H9 (cell line): ENCODE data around the gene OR52W1. TPM values are rescaled to one million over a fixed set of nuclear protein-coding genes. Genes with fewer than 3 reads are reported as not detected.

Source experiments
- DNase-seq: peaks from one replicate; pipeline ENCODE4 v3.0.0-alpha.2; 2017
- H2AFZ ChIP-seq: one replicate; pipeline ENCODE4 v1.6.1; 2013; ENCODE audit warnings: mild to moderate bottlenecking, low read length, control low read depth, moderate library complexity
- H2AK5ac ChIP-seq: 2 replicates; pipeline ENCODE4 v1.6.1; 2013; ENCODE audit warnings: low read length, control low read depth, mixed read lengths; ENCODE audit not compliant: insufficient read length
- H2BK120ac ChIP-seq: one replicate; pipeline ENCODE4 v1.6.1; 2013; ENCODE audit warnings: low read depth, mild to moderate bottlenecking, low read length, control low read depth, inconsistent platforms; ENCODE audit not compliant: poor library complexity, severe bottlenecking
- H2BK12ac ChIP-seq: 2 replicates; pipeline ENCODE4 v1.6.1; 2013; ENCODE audit warnings: low read length, control low read depth, mixed read lengths, low read depth; ENCODE audit not compliant: insufficient read length
- H2BK15ac ChIP-seq: 2 replicates; pipeline ENCODE4 v1.6.1; 2013; ENCODE audit warnings: low read depth, low read length, control low read depth
- H2BK20ac ChIP-seq: one replicate; pipeline ENCODE4 v1.6.1; 2013; ENCODE audit warnings: low read depth, mild to moderate bottlenecking, low read length, control low read depth, inconsistent platforms; ENCODE audit not compliant: poor library complexity, severe bottlenecking
- H2BK5ac ChIP-seq: 2 replicates; pipeline ENCODE4 v1.6.1; 2013; ENCODE audit warnings: low read length, control low read depth, mixed read lengths; ENCODE audit not compliant: insufficient read length
- H3K14ac ChIP-seq: 2 replicates; pipeline ENCODE4 v1.6.1; 2013; ENCODE audit warnings: low read length, control low read depth; ENCODE audit not compliant: insufficient read depth
- H3K18ac ChIP-seq: 2 replicates; pipeline ENCODE4 v1.6.1; 2013; ENCODE audit warnings: low read depth, mild to moderate bottlenecking, mixed read lengths, low read length, control low read depth; ENCODE audit not compliant: insufficient read length
- H3K23ac ChIP-seq: 2 replicates; pipeline ENCODE4 v1.6.1; 2013; ENCODE audit warnings: low read length, control low read depth, mixed read lengths, low read depth; ENCODE audit not compliant: insufficient read length
- H3K23me2 ChIP-seq: 2 replicates; pipeline ENCODE4 v1.6.1; 2013; ENCODE audit warnings: low read depth, mild to moderate bottlenecking, mixed read lengths, low read length, control low read depth; ENCODE audit not compliant: insufficient read length, poor library complexity, severe bottlenecking
- H3K27ac ChIP-seq: 2 replicates; pipeline ENCODE4 v1.5.1; 2013; ENCODE audit warnings: low read length, control low read depth, mixed read lengths, low read depth; ENCODE audit not compliant: insufficient read length
- H3K27me3 ChIP-seq: 2 replicates; pipeline ENCODE4 v1.6.1; 2013; ENCODE audit warnings: low read length, control low read depth, inconsistent platforms; ENCODE audit not compliant: insufficient read depth
- H3K4ac ChIP-seq: 2 replicates; pipeline ENCODE4 v1.6.1; 2013; ENCODE audit warnings: low read depth, mild to moderate bottlenecking, control low read depth, inconsistent platforms, low read length, moderate library complexity
- H3K4me1 ChIP-seq: 2 replicates; pipeline ENCODE4 v1.6.1; 2013; ENCODE audit warnings: low read length, control low read depth, inconsistent platforms; ENCODE audit not compliant: insufficient read depth
- H3K4me2 ChIP-seq: 2 replicates; pipeline ENCODE4 v1.6.1; 2013; ENCODE audit warnings: low read length, control low read depth, mixed read lengths; ENCODE audit not compliant: insufficient read length, insufficient read depth
- H3K56ac ChIP-seq: 2 replicates; pipeline ENCODE4 v1.6.1; 2013; ENCODE audit warnings: low read depth, mild to moderate bottlenecking, mixed read lengths, low read length, control low read depth; ENCODE audit not compliant: insufficient read length
- H3K79me1 ChIP-seq: 2 replicates; pipeline ENCODE4 v1.6.1; 2013; ENCODE audit warnings: low read depth, mild to moderate bottlenecking, moderate library complexity, low read length, control low read depth, inconsistent platforms; ENCODE audit not compliant: insufficient read depth, poor library complexity, severe bottlenecking
- H3K79me2 ChIP-seq: 2 replicates; pipeline ENCODE4 v1.6.1; 2013; ENCODE audit warnings: low read length, control low read depth, inconsistent platforms; ENCODE audit not compliant: insufficient read depth
- H3K9ac ChIP-seq: 2 replicates; pipeline ENCODE4 v1.6.1; 2013; ENCODE audit warnings: low read length, control low read depth, mixed read lengths; ENCODE audit not compliant: insufficient read length; ENCODE audit errors: extremely low read depth
- H3K9me3 ChIP-seq: one replicate; pipeline ENCODE4 v1.6.1; 2013; ENCODE audit warnings: low read depth, low read length, inconsistent platforms; ENCODE audit not compliant: control insufficient read depth
- H3T11ph ChIP-seq: one replicate; pipeline ENCODE4 v1.6.1; 2013; ENCODE audit warnings: mild to moderate bottlenecking, low read length, control low read depth, inconsistent platforms
- H4K20me1 ChIP-seq: one replicate; pipeline ENCODE4 v1.6.1; 2013; ENCODE audit not compliant: control insufficient read depth, insufficient read length, insufficient read depth
- H4K5ac ChIP-seq: 2 replicates; pipeline ENCODE4 v1.6.1; 2013; ENCODE audit warnings: low read depth, mild to moderate bottlenecking, mixed read lengths, low read length, control low read depth; ENCODE audit not compliant: insufficient read length
- H4K8ac ChIP-seq: replicated peaks from 2 replicates; pipeline ENCODE4 v1.6.1; 2013; ENCODE audit warnings: low read length, control low read depth, mixed read lengths, low read depth; ENCODE audit not compliant: insufficient read length
- H4K91ac ChIP-seq: 2 replicates; pipeline ENCODE4 v1.6.1; 2013; ENCODE audit warnings: low read depth, mild to moderate bottlenecking, moderate library complexity, mixed read lengths, low read length, control low read depth; ENCODE audit not compliant: insufficient read length
- H3K27ac Mint-ChIP-seq, 3 experiments: 2 replicates in 2 of 3; 3 replicates in 1 of 3; pipeline ENCODE4 v1.8.0; 2020 to 2021; ENCODE audit warnings: mixed read lengths in 3 of 3, mild to moderate bottlenecking in 1 of 3, moderate library complexity in 1 of 3
- H3K27me3 Mint-ChIP-seq: 2 replicates; pipeline ENCODE4 v1.8.0; 2021; ENCODE audit warnings: low read depth, mild to moderate bottlenecking, moderate library complexity, mixed read lengths
- H3K36me3 Mint-ChIP-seq, 3 experiments: 2 replicates in 2 of 3; 3 replicates in 1 of 3; pipeline ENCODE4 v1.8.0; 2020 to 2021; ENCODE audit warnings: low read depth in 3 of 3, mixed read lengths in 3 of 3; ENCODE audit not compliant: insufficient read depth in 1 of 3
- H3K4me1 Mint-ChIP-seq, 2 experiments: 2 replicates each; pipeline ENCODE4 v1.8.0; 2020; ENCODE audit warnings: mixed read lengths in 2 of 2
- H3K4me3 Mint-ChIP-seq, 2 experiments: 2 replicates in 1 of 2; 3 replicates in 1 of 2; pipeline ENCODE4 v1.8.0; 2020 to 2021; ENCODE audit warnings: mild to moderate bottlenecking in 2 of 2, mixed read lengths in 2 of 2, moderate library complexity in 1 of 2
- H3K9me3 Mint-ChIP-seq, 2 experiments: 2 replicates in 1 of 2; 3 replicates in 1 of 2; pipeline ENCODE4 v1.8.0; 2020; ENCODE audit warnings: mild to moderate bottlenecking in 2 of 2, mixed read lengths in 2 of 2, moderate library complexity in 1 of 2
- CTCF ChIP-seq: fragments of 200-600 bp; sonication (generic); conservative IDR thresholded peaks from 3 replicates; pipeline ENCODE4 v1.8.0; 2021; ENCODE audit warnings: antibody characterized with exemption, mild to moderate bottlenecking
- WGBS: extraction: QIAGEN DNeasy Blood & Tissue Kit; methylation state at CpG from one replicate; pipeline ENCODE4 v1.1.7; 2013; ENCODE audit warnings: missing lambda C conversion rate, low lambda C conversion rate, mixed read lengths; ENCODE audit not compliant: insufficient read length; ENCODE audit errors: extremely low coverage; 5-methylcytosine and 5-hydroxymethylcytosine counted together
- total RNA-seq: library from RNA; stranded (reverse); gene quantifications from 2 replicates; pipeline ENCODE4 v1.2.1, GENCODE V29; 2021

The OR52W1 gene
- total RNA-seq, 1 experiment from 2014 or later, result not detected

GRCh38 chr11:6209801-6210200 lies 10.8 kb downstream of the OR52W1 start:
- Histone ChIP-seq H2BK12ac (no peak overlapping the region), H2AFZ (no peak overlapping the region), H2BK5ac (no peak overlapping the region), H3K18ac (no peak overlapping the region), H3K9me3 (no peaks in the 10 kb centered on the region), H3K79me1 (no peaks in the 10 kb centered on the region), H2BK15ac (no peak overlapping the region), H4K20me1 (no peaks in the 10 kb centered on the region), H3K9ac (no peak overlapping the region), H3K27me3 (no peaks in the 10 kb centered on the region), H3K56ac (no peak overlapping the region), H3T11ph (no peak overlapping the region), H3K4me2 (no peak overlapping the region), H3K4ac (no peak overlapping the region), H2AK5ac (no peak overlapping the region), H4K91ac (no peak overlapping the region), H3K79me2 (no peaks in the 10 kb centered on the region), H3K27ac (no peak overlapping the region), H4K5ac (no peak overlapping the region), H4K8ac (no peak overlapping the region), H2BK120ac (no peak overlapping the region), H3K23ac (no peak overlapping the region), H2BK20ac (no peak overlapping the region), H3K14ac (no peak overlapping the region), H3K23me2 (no peaks in the 10 kb centered on the region), H3K4me1 (no peaks in the 10 kb centered on the region)
- Mint-ChIP-seq H3K4me1 (no peaks in the 10 kb centered on the region), H3K27ac (no peak overlapping the region), H3K36me3 (peaks cover 5 to 28% (median 17%) of the 10 kb centered on the region in 3 experiments; a peak in 4 of 7 replicates), H3K27me3 (no peaks in the 10 kb centered on the region), H3K4me3 (no peak overlapping the region), H3K9me3 (no peaks in the 10 kb centered on the region)
- no CpG with 5 or more reads among the region's 12 CpGs for WGBS
- DNase-seq, result no peak
- TF ChIP-seq CTCF, result no peak
